Activated T-cell treated with anti-CD3 and anti-CD28 coated beads for 48 hours (primary cell): Measurements from ENCODE around the gene TEDDM1.
A peak's percentile ranks its signal among the peaks of the same experiment; 100 is the strongest.

Experiments used
- DNase-seq: peaks from one replicate; pipeline ENCODE4 v3.0.0-alpha.2; 2020; ENCODE audit warnings: low read depth

The TEDDM1 gene

GRCh38 chr1:182406012-182406411 lies 5.5 kb upstream of the TEDDM1 start:
- DNase-seq: no peak

DNA sequence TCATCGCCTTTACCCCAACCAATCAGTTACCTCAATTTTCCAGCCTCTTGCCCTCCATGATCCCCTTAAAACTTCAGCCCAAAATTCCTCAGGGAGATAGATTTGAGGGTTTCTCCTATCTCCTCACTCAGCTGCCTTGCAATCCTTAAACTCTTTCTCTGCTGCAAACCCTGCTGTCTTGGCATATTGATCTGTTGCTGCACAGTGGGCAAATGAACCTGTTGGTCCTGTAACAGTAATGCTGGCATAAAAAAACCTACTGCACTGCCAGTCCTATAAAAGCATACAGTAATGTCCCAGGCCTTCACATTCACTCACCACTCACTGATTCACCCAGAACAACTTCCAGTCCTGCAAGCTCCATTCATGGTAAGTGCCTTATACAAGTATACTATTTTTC lies 5.1 kb upstream of the TEDDM1 start:
- DNase-seq: no peak

GRCh38 chr1:182404781-182405180 lies 4.3 kb upstream of the TEDDM1 start:
- DNase-seq: no peak

- DNase-seq: no peak
Observed at GRCh38 chr1:182397653-182398393, 2.6 kb downstream of the TEDDM1 start.

DNA sequence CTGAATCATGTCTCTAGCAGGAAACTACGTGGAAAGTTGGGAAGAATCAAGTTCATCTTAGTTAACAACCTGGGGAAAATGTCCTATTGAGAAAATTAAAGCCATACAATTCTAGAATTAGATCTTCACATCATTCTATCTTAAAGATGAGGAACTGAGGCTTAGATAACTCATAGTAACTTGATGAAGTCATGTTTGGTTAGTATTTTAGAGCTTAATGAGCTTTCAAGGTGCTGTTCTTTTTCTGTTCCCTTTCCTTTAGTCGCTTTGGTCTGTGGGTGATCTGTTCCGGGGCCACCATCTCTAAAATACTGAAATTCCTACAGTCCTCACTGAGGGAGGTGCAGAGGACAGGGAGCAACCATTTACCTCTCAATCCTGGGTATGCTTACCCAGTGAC lies 4.6 kb downstream of the TEDDM1 start:
- no peak for DNase-seq

GRCh38 chr1:182394055-182394775 lies 6.3 kb downstream of the TEDDM1 start:
- no peak for DNase-seq

GRCh38 chr1:182392050-182393028 lies 8.1 kb downstream of the TEDDM1 start:
- no peak for DNase-seq

GRCh38 chr1:182391362-182392049 lies 9.0 kb downstream of the TEDDM1 start, which contains the start of gene GLUL:
Gene GLUL (minus strand): TSS chr1:182391790. CDS start chr1:182388737, 3,053 bp downstream.
- DNase-seq: peak; percentile 62

DNA sequence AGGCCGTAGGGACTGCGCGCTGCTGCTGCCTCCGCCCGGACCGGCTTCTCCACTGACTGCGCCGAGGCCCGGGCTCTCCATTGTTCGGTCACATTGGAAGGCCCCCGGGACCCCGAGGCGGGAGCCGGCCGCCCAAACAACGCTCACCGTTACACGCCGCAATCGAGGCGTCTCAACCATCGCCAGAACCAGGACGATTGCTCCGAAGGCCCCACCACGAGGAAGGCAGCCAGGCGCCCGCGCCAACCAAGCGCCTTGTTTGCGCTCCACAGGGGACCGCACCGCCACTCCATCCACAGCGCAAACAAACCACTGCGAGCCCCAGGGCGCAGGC lies 9.5 kb downstream of the TEDDM1 start:
- no peak for DNase-seq

GRCh38 chr1:182389619-182390047 lies 10.8 kb downstream of the TEDDM1 start:
- DNase-seq: no peak

- DNase-seq: no peak
Observed at GRCh38 chr1:182388392-182389134, 11.9 kb downstream of the TEDDM1 start.

DNA sequence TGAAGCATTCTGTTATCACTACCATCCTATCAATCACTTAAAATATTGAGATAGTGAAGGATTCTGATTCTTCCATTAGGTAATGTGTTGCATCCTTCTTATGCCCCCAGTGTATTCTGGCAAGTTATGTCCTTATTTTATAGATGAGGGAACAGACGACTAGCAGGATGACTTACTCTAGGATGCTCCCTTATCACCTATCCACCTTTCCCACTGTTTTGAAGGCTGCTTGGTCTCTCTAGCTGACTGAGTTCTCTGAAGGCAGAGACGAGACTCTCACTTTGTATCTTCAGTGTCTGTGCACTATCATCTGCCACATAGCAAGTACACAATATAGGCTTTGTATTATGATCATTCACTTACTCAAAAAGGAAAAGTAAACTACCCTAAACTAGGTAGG lies 12.9 kb downstream of the TEDDM1 start:
- no peak for DNase-seq

DNA sequence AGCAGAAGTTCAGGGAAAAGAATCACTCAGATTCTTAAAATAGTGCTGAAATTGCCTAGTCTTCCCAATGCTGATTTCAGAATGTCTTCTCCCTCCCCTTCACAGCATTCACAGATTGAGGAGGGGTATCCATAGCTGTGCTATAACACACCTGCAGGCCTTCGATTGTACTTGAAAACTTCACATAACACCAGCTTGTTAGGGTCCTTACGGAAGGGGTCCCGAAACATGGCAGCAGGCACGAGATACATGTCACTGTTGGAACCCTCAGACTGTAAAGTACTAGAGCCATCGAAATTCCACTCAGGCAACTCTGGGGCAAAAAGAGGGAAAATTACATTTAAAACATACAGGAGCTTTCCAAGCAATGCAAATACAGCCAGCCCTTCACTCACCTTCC lies 13.5 kb downstream of the TEDDM1 start:
- DNase-seq: no peak

DNA sequence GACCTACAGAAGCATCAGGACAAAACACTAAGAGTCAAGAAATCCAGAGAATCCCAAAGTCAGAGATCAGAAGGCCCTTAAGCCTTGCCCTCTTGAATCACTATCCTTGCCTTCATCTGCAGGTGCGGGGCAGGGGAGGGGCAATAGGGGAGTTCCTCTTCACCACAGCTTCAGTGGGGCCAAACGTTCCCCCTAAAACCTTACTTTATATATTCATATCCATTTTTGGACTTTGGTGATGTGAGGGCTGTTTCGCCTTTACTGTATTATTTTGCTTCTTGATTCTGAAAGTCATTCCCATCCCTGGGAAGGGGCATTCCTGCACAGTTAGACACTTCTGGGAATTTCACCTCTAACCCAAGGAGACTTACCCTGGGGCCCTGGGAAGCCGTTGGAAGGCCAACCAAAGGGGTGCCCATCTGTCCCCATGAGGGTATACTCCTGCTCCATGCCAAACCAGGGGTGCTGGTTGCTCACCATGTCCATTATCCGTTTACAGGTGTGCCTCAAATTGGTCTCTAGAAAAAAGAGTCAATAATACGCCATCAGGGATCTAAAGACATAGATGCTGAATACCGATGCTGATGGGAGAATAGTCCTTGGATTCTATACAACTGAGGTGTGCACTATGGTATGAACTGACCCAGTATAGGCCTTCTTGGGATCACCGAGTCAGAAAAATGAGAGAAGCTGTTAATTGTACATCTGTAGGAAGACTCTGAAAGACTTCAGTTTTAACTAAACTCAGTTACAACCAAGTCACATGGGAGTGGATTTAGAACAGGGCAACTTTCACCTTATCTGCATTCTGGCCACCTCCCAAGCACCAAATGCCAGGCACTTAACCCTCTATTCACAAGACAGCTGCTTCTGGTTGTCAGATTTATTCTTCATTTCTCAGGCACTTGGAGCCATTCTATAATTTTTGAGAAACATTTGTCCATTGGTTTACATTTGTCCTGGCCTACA lies 14.3 kb downstream of the TEDDM1 start:
- DNase-seq: no peak

GRCh38 chr1:182384387-182384960 lies 16.0 kb downstream of the TEDDM1 start:
- no peak for DNase-seq

GRCh38 chr1:182383934-182384333 lies 16.5 kb downstream of the TEDDM1 start:
- DNase-seq: no peak

GRCh38 chr1:182383037-182383661 lies 17.3 kb downstream of the TEDDM1 start:
- no peak for DNase-seq

- no peak for DNase-seq
Observed at GRCh38 chr1:182381962-182382819, 18.3 kb downstream of the TEDDM1 start.
